ENCODE measurements around the gene M1AP.
A peak's percentile ranks its signal among the peaks of the same experiment; 100 is the strongest.

The M1AP gene

GRCh38 chr2:74550231-74550630, 97.9 kb downstream of the M1AP start:
- Histone ChIP-seq H3K27ac (no peak overlapping the region), H3K4me3 (no peak overlapping the region)
- no peak for DNase-seq (ENCODE audit: low spot score)
- no peak for TF ChIP-seq CTCF (IDR thresholded peaks at IDR 0.05)

GRCh38 chr2:74548900-74549826, 99.0 kb downstream of the M1AP start:
- peak overlapping the region; percentile 76 for H3K4me3 ChIP-seq
- DNase-seq (ENCODE audit: low spot score): peak; percentile 74
- TF ChIP-seq CTCF (IDR thresholded peaks at IDR 0.05): no peak
- H3K27ac ChIP-seq: peak overlapping the region; percentile 59 to 78

GRCh38 chr2:74548285-74548899, 99.7 kb downstream of the M1AP start:
- no peak for TF ChIP-seq CTCF (IDR thresholded peaks at IDR 0.05)
- DNase-seq (ENCODE audit: low spot score): peak; percentile 66
- Histone ChIP-seq H3K27ac (peak overlapping the region; percentile 59 to 78), H3K4me3 (peak overlapping the region; percentile 76)

- Histone ChIP-seq H3K4me3 (no peak overlapping the region), H3K27ac (no peak overlapping the region)
- peak; percentile 16 for DNase-seq (ENCODE audit: low spot score)
- TF ChIP-seq CTCF (IDR thresholded peaks at IDR 0.05): no peak
These were observed 102.1 kb downstream of the M1AP start for GRCh38 chr2:74546004-74546403.

GRCh38 chr2:74544634-74545033, 103.5 kb downstream of the M1AP start:
- DNase-seq (ENCODE audit: low spot score): no peak
- no peak for TF ChIP-seq CTCF (IDR thresholded peaks at IDR 0.05)
- H3K27ac ChIP-seq: no peak overlapping the region

GRCh38 chr2:74542978-74543377, 105.2 kb downstream of the M1AP start:
- no peak for DNase-seq (ENCODE audit: low spot score)
- Histone ChIP-seq H3K27ac (no peak overlapping the region), H3K4me3 (no peak overlapping the region)
- TF ChIP-seq CTCF (IDR thresholded peaks at IDR 0.05): no peak

More at GRCh38 chr2:74544634-74545033, 103.5 kb downstream of the M1AP start:
- no peak overlapping the region for H3K4me3 ChIP-seq

Measured in coronary artery (tissue), 2 donors.